PC-3 (cell line): ENCODE results near the gene NOX4. TPM values are rescaled to one million over a fixed set of nuclear protein-coding genes. Genes with fewer than 3 reads are reported as not detected.

Experiments used
- ATAC-seq: fragments of 200-7000 bp; cut with Tn5 transposase; 2 replicates; pipeline ENCODE4 v1.9.1; 2020; ENCODE audit warnings: mild to moderate bottlenecking, moderate library complexity
- BruUV-seq: library from RNA; stranded (reverse); fragments of 400-500 nt; replicated peaks from 2 replicates; lab custom pipeline; 2021; lab: Mats Ljungman, UMichigan
- CTCF ChIA-PET: fragments of 300-600 bp; sonication (Branson Sonifier 250); formaldehyde crosslinking; loops from one replicate; lab custom pipeline; 2022; ENCODE audit warnings: antibody characterized with exemption; lab: Charles Lee
- POLR2A ChIA-PET: fragments of 300-600 bp; sonication (Branson Sonifier 250); formaldehyde crosslinking; loops from one replicate; lab custom pipeline; 2022; ENCODE audit warnings: antibody characterized with exemption; ENCODE audit not compliant: unreplicated experiment; lab: Charles Lee
- DNase-seq: peaks from one replicate; pipeline ENCODE4 v3.0.0-alpha.2; 2015
- H2AFZ ChIP-seq: fragments of 300-600 bp; sonication (generic); 2 replicates; pipeline ENCODE4 v1.6.0; 2016; ENCODE audit warnings: antibody characterized with exemption, low read length
- H3F3A ChIP-seq: fragments of 300-600 bp; sonication (generic); one replicate; pipeline ENCODE4 v1.6.0; 2017; ENCODE audit warnings: antibody characterized with exemption, low read length, control low read depth, mild to moderate bottlenecking; ENCODE audit not compliant: unreplicated experiment
- H3K27ac ChIP-seq: fragments of 300-600 bp; sonication (generic); 2 replicates; pipeline ENCODE4 v1.5.1; 2016; ENCODE audit warnings: mild to moderate bottlenecking, low read length
- H3K27me3 ChIP-seq: fragments of 300-600 bp; sonication (generic); 2 replicates; pipeline ENCODE4 v1.6.1; 2016; ENCODE audit warnings: low read length, mixed read lengths
- H3K36me3 ChIP-seq: fragments of 300-600 bp; sonication (generic); 2 replicates; pipeline ENCODE4 v1.6.1; 2016; ENCODE audit warnings: low read depth, mixed run types, low read length, mixed read lengths
- H3K4me1 ChIP-seq: fragments of 300-600 bp; sonication (generic); 2 replicates; pipeline ENCODE4 v1.5.1; 2016; ENCODE audit warnings: low read length; ENCODE audit not compliant: insufficient read depth
- H3K4me2 ChIP-seq: fragments of 300-600 bp; sonication (generic); 2 replicates; pipeline ENCODE4 v1.6.0; 2016; ENCODE audit warnings: low read length
- H3K4me3 ChIP-seq: fragments of 300-600 bp; sonication (generic); 2 replicates; pipeline ENCODE4 v1.5.1; 2016; ENCODE audit warnings: mild to moderate bottlenecking, low read length, mixed read lengths
- H3K79me2 ChIP-seq: fragments of 300-600 bp; sonication (generic); 2 replicates; pipeline ENCODE4 v1.6.1; 2017; ENCODE audit warnings: low read length, mixed read lengths
- H3K9ac ChIP-seq: fragments of 300-600 bp; sonication (generic); 2 replicates; pipeline ENCODE4 v1.6.0; 2016; ENCODE audit warnings: mild to moderate bottlenecking, low read length
- H3K9me2 ChIP-seq: fragments of 300-600 bp; sonication (generic); replicated peaks from 2 replicates; pipeline ENCODE4 v1.6.1; 2016; ENCODE audit warnings: mixed run types, low read length, mixed read lengths
- H3K9me3 ChIP-seq: fragments of 300-600 bp; sonication (generic); 2 replicates; pipeline ENCODE4 v1.6.1; 2016; ENCODE audit warnings: low read length, mixed read lengths
- H4K20me1 ChIP-seq: fragments of 300-600 bp; sonication (generic); 2 replicates; pipeline ENCODE4 v1.6.1; 2016; ENCODE audit warnings: low read length, mixed read lengths
- EZH2 ChIP-seq: fragments of 300-600 bp; sonication (generic); IDR thresholded peaks from one replicate; pipeline ENCODE4 v1.6.1; 2017; ENCODE audit warnings: antibody characterized with exemption, mild to moderate bottlenecking, low read length; ENCODE audit not compliant: unreplicated experiment
- EZH2phosphoT487 ChIP-seq: fragments of 300-600 bp; sonication (generic); IDR thresholded peaks from 2 replicates; pipeline ENCODE4 v1.6.1; 2018; ENCODE audit warnings: mild to moderate bottlenecking, antibody characterized with exemption, low read length, borderline replicate concordance
- intact Hi-C: fragments of 100-400 bp; cut with micrococcal nuclease; formaldehyde crosslinking; loops from 2 replicates; pipeline ENCODE4 v1.9.0; 2023
- total RNA-seq: library from RNA; depleted of rRNA; stranded (reverse); fragments of >200 nt; gene quantifications from 2 replicates; pipeline ENCODE4 v1.2.3, GENCODE V29; 2014
- TF ChIP-seq, protein P1 (sequence below): fragments of 300-600 bp; sonication (generic); conservative IDR thresholded peaks from 2 replicates; pipeline ENCODE4 v1.5.1; 2017; ENCODE audit warnings: antibody characterized with exemption, low read depth, mild to moderate bottlenecking, low read length

NOX4 gene
- total RNA-seq, 1 experiment from 2014 or later: not detected

- CTCF ChIA-PET: no interaction called here
- Histone ChIP-seq H3F3A (no peaks in the 10 kb centered on the region), H3K4me2 (no peak overlapping the region), H3K4me3 (no peak overlapping the region), H3K36me3 (no peaks in the 10 kb centered on the region), H3K79me2 (no peaks in the 10 kb centered on the region), H3K4me1 (no peaks in the 10 kb centered on the region), H4K20me1 (no peaks in the 10 kb centered on the region), H3K27me3 (peaks cover 2% of the 10 kb centered on the region; the same call in 1 of the 2 replicates), H3K9me3 (no peaks in the 10 kb centered on the region), H3K27ac (no peak overlapping the region), H3K9ac (no peak overlapping the region), H2AFZ (no peak overlapping the region), H3K9me2 (no peaks in the 10 kb centered on the region)
- intact Hi-C loops: no loop called here
- TF ChIP-seq EZH2 (no peak), EZH2phosphoT487 (no peak)
- TF ChIP-seq, protein P1, sequence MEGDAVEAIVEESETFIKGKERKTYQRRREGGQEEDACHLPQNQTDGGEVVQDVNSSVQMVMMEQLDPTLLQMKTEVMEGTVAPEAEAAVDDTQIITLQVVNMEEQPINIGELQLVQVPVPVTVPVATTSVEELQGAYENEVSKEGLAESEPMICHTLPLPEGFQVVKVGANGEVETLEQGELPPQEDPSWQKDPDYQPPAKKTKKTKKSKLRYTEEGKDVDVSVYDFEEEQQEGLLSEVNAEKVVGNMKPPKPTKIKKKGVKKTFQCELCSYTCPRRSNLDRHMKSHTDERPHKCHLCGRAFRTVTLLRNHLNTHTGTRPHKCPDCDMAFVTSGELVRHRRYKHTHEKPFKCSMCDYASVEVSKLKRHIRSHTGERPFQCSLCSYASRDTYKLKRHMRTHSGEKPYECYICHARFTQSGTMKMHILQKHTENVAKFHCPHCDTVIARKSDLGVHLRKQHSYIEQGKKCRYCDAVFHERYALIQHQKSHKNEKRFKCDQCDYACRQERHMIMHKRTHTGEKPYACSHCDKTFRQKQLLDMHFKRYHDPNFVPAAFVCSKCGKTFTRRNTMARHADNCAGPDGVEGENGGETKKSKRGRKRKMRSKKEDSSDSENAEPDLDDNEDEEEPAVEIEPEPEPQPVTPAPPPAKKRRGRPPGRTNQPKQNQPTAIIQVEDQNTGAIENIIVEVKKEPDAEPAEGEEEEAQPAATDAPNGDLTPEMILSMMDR: no peak
- BruUV-seq: no TSS peak
- DNase-seq (no peak), ATAC-seq (no peak)
- POLR2A ChIA-PET: no interaction called here
Measured at GRCh38 chr11:89457190-89457589, 34.0 kb downstream of the NOX4 start.

GRCh38 chr11:89456681-89457080 is 34.5 kb downstream of the NOX4 start:
- Histone ChIP-seq H3K9ac (no peak overlapping the region), H3K36me3 (no peaks in the 10 kb centered on the region), H3K9me2 (no peaks in the 10 kb centered on the region), H3K4me1 (no peaks in the 10 kb centered on the region), H3K79me2 (no peaks in the 10 kb centered on the region), H2AFZ (no peak overlapping the region), H3K27ac (no peak overlapping the region), H4K20me1 (no peaks in the 10 kb centered on the region), H3K4me3 (no peak overlapping the region), H3K9me3 (no peaks in the 10 kb centered on the region), H3F3A (no peaks in the 10 kb centered on the region), H3K4me2 (no peak overlapping the region), H3K27me3 (no peaks in the 10 kb centered on the region)
- no peak for DNase-seq
- ChIA-PET POLR2A (no interaction called here), CTCF (no interaction called here)
- TF ChIP-seq EZH2phosphoT487 (no peak), EZH2 (no peak)
- TF ChIP-seq, protein P1: no peak
- BruUV-seq: no TSS peak
- intact Hi-C loops: no loop called here
- ATAC-seq: no peak

- POLR2A ChIA-PET: no interaction called here
- ATAC-seq (no peak), DNase-seq (no peak)
- TF ChIP-seq, protein P1: no peak
- no peak for TF ChIP-seq EZH2
- TF ChIP-seq EZH2phosphoT487: no peak
- Histone ChIP-seq H3K4me3 (no peak overlapping the region), H3F3A (no peaks in the 10 kb centered on the region), H4K20me1 (no peaks in the 10 kb centered on the region), H3K4me2 (no peak overlapping the region), H3K9me2 (no peaks in the 10 kb centered on the region), H3K9ac (no peak overlapping the region), H3K4me1 (no peaks in the 10 kb centered on the region), H2AFZ (no peak overlapping the region), H3K27me3 (0 out of 2 replicates have a peak, but pooled peaks cover 4% of the 10 kb centered on the region), H3K9me3 (no peaks in the 10 kb centered on the region), H3K79me2 (no peaks in the 10 kb centered on the region), H3K27ac (no peak overlapping the region), H3K36me3 (no peaks in the 10 kb centered on the region)
- CTCF ChIA-PET: no interaction called here
- intact Hi-C loops: no loop called here
- BruUV-seq: no TSS peak
Measured at GRCh38 chr11:89452780-89453179, 38.4 kb downstream of the NOX4 start.
